IMR-90 (cell line): ENCODE data around the gene ANK2. TPM values are rescaled to one million over a fixed set of nuclear protein-coding genes. Genes with fewer than 3 reads are reported as not detected.

Experiments used
- ATAC-seq: fragments of 200-7000 bp; cut with Tn5 transposase; 2 replicates; pipeline ENCODE4 v1.9.1; 2020; ENCODE audit warnings: low read depth, mild to moderate bottlenecking, moderate library complexity
- BruUV-seq: library from RNA; stranded (reverse); fragments of 400-500 nt; replicated peaks from 2 replicates; lab custom pipeline; 2021; lab: Mats Ljungman, UMichigan
- CTCF ChIA-PET: fragments of 300-600 bp; formaldehyde crosslinking; extraction: SDS; loops from one replicate; lab custom pipeline; 2021; ENCODE audit warnings: antibody characterized with exemption; lab: Yijun Ruan, JAX
- POLR2A ChIA-PET: fragments of 300-600 bp; sonication (Branson Sonifier 250); formaldehyde crosslinking; loops from one replicate; lab custom pipeline; 2022; ENCODE audit warnings: antibody characterized with exemption; ENCODE audit not compliant: unreplicated experiment; lab: Charles Lee
- DNase-seq: peaks from one replicate; pipeline ENCODE4 v3.0.0; 2013
- H2AFZ ChIP-seq: replicated peaks from 2 replicates; pipeline ENCODE3; 2013; ENCODE audit warnings: low read length, mild to moderate bottlenecking; ENCODE audit not compliant: poor library complexity
- H2AK5ac ChIP-seq: 2 replicates; pipeline ENCODE4 v1.6.1; 2013; ENCODE audit warnings: low read depth, low read length, inconsistent platforms
- H2AK9ac ChIP-seq: replicated peaks from 2 replicates; pipeline ENCODE3; 2013; ENCODE audit warnings: mild to moderate bottlenecking, low read depth, low read length, moderate library complexity; ENCODE audit not compliant: poor library complexity
- H2BK120ac ChIP-seq: 2 replicates; pipeline ENCODE4 v1.6.1; 2013; ENCODE audit warnings: low read depth, low read length, inconsistent platforms
- H2BK15ac ChIP-seq: 3 replicates; pipeline ENCODE4 v1.6.1; 2013; ENCODE audit warnings: low read depth, low read length, inconsistent platforms
- H2BK20ac ChIP-seq: 2 replicates; pipeline ENCODE4 v1.6.1; 2013; ENCODE audit warnings: low read depth, mild to moderate bottlenecking, inconsistent platforms, low read length, moderate library complexity
- H2BK5ac ChIP-seq: 2 replicates; pipeline ENCODE4 v1.6.1; 2013; ENCODE audit warnings: mild to moderate bottlenecking, low read depth, low read length, inconsistent platforms; ENCODE audit not compliant: poor library complexity, severe bottlenecking
- H3K14ac ChIP-seq: replicated peaks from 2 replicates; pipeline ENCODE4 v1.6.1; 2013; ENCODE audit warnings: low read depth, low read length, inconsistent platforms
- H3K18ac ChIP-seq: 2 replicates; pipeline ENCODE4 v1.6.1; 2013; ENCODE audit warnings: low read depth, low read length, control low read depth
- H3K23ac ChIP-seq: 2 replicates; pipeline ENCODE4 v1.6.1; 2013; ENCODE audit warnings: low read depth, low read length, inconsistent platforms
- H3K27ac ChIP-seq: 2 replicates; pipeline ENCODE4 v1.5.1; 2013; ENCODE audit warnings: mild to moderate bottlenecking, control low read depth, low read length; ENCODE audit not compliant: insufficient read depth
- H3K27me3 ChIP-seq: 2 replicates; pipeline ENCODE4 v1.6.1; 2013; ENCODE audit warnings: low read length; ENCODE audit not compliant: control insufficient read depth, insufficient read depth
- H3K36me3 ChIP-seq: 2 replicates; pipeline ENCODE4 v1.6.1; 2013; ENCODE audit warnings: low read length, mixed read lengths; ENCODE audit not compliant: control insufficient read depth, insufficient read depth
- H3K4ac ChIP-seq: 2 replicates; pipeline ENCODE4 v1.6.1; 2013; ENCODE audit warnings: low read depth, low read length, inconsistent platforms
- H3K4me1 ChIP-seq: 2 replicates; pipeline ENCODE4 v1.6.1; 2013; ENCODE audit warnings: low read length, mixed read lengths; ENCODE audit not compliant: control insufficient read depth, insufficient read depth
- H3K4me2 ChIP-seq: 2 replicates; pipeline ENCODE4 v1.6.1; 2013; ENCODE audit warnings: low read depth, mild to moderate bottlenecking, control low read depth, low read length, moderate library complexity
- H3K4me3 ChIP-seq: 2 replicates; pipeline ENCODE4 v1.5.1; 2013; ENCODE audit warnings: low read depth, mild to moderate bottlenecking, control low read depth, low read length, moderate library complexity; ENCODE audit not compliant: insufficient read depth
- H3K56ac ChIP-seq: 2 replicates; pipeline ENCODE4 v1.6.1; 2013; ENCODE audit warnings: low read length, inconsistent platforms; ENCODE audit not compliant: insufficient read depth; ENCODE audit errors: extremely low read depth
- H3K79me1 ChIP-seq, 2 experiments: 2 replicates each; pipeline ENCODE4 v1.6.1; 2013; ENCODE audit warnings: low read length in 2 of 2, inconsistent platforms in 1 of 2, low read depth in 1 of 2
- H3K9ac ChIP-seq: 2 replicates; pipeline ENCODE4 v1.6.1; 2013; ENCODE audit warnings: low read depth, low read length, control low read depth
- H3K9me1 ChIP-seq: 2 replicates; pipeline ENCODE4 v1.6.1; 2013; ENCODE audit warnings: low read length, inconsistent platforms; ENCODE audit not compliant: insufficient read depth
- H3K9me3 ChIP-seq: 2 replicates; pipeline ENCODE4 v1.6.1; 2013; ENCODE audit warnings: low read length; ENCODE audit not compliant: control insufficient read depth, insufficient read depth
- H4K20me1 ChIP-seq: 2 replicates; pipeline ENCODE4 v1.6.1; 2013; ENCODE audit warnings: low read length, inconsistent platforms; ENCODE audit not compliant: insufficient read depth
- H4K5ac ChIP-seq: 2 replicates; pipeline ENCODE4 v1.6.1; 2013; ENCODE audit warnings: mild to moderate bottlenecking, low read depth, low read length, control low read depth
- H4K8ac ChIP-seq, 2 experiments: 2 replicates each; pipeline ENCODE4 v1.6.1; 2013; ENCODE audit warnings: low read depth in 2 of 2, low read length in 2 of 2, control low read depth in 1 of 2, inconsistent platforms in 1 of 2
- H4K91ac ChIP-seq: 2 replicates; pipeline ENCODE4 v1.6.1; 2013; ENCODE audit warnings: low read depth, low read length, inconsistent platforms; ENCODE audit not compliant: insufficient read depth
- FOS ChIP-seq: fragments of 150-350 bp; IDR thresholded peaks from 2 replicates; pipeline ENCODE4 v1.6.1; 2016; ENCODE audit warnings: low read depth, low read length
- MAZ ChIP-seq: IDR thresholded peaks from 2 replicates; pipeline ENCODE4 v1.6.1; 2012; ENCODE audit warnings: low read depth, mild to moderate bottlenecking, low read length, improper control_type of control experiment, moderate library complexity, borderline replicate concordance
- NFE2L2 ChIP-seq: fragments of 150-350 bp; IDR thresholded peaks from 2 replicates; pipeline ENCODE4 v1.6.1; 2016; ENCODE audit warnings: low read depth, mild to moderate bottlenecking, low read length
- POLR2A ChIP-seq: IDR thresholded peaks from 2 replicates; pipeline ENCODE4 v1.6.1; 2012; ENCODE audit warnings: mild to moderate bottlenecking, low read depth, low read length
- RAD21 ChIP-seq: IDR thresholded peaks from 2 replicates; pipeline ENCODE4 v1.6.1; 2012; ENCODE audit warnings: low read length, improper control_type of control experiment
- RFX5 ChIP-seq: IDR thresholded peaks from 2 replicates; pipeline ENCODE4 v1.8.0; 2012; ENCODE audit warnings: low read depth, mild to moderate bottlenecking, low read length, moderate library complexity
- SMC3 ChIP-seq: fragments of 150-350 bp; IDR thresholded peaks from 2 replicates; pipeline ENCODE4 v1.6.1; 2016; ENCODE audit warnings: low read depth, mild to moderate bottlenecking, antibody characterized with exemption, low read length, moderate library complexity
- WGBS, 2 experiments: methylation state at CpG; one replicate each; pipeline versions ENCODE4 v1.1.5 to v1.1.7; 2013; ENCODE audit warnings: missing lambda C conversion rate in 2 of 2; ENCODE audit not compliant: insufficient read length in 1 of 2; ENCODE audit errors: extremely low coverage in 2 of 2; 5-methylcytosine and 5-hydroxymethylcytosine counted together
- dilution Hi-C: fragments of 300-500 bp; cut with HindIII; formaldehyde crosslinking; loops from one replicate; pipeline ENCODE4 v1.14.3; 2018; ENCODE audit warnings: low sequenced_read_pairs; ENCODE audit not compliant: unreplicated experiment
- in situ Hi-C: fragments of 300-500 bp; cut with MboI; formaldehyde crosslinking; loops from 3 replicates; pipeline ENCODE4 v1.14.3; 2019; ENCODE audit warnings: low sequenced_read_pairs, inconsistent platforms, mixed read lengths
- intact Hi-C: fragments of 100-400 bp; cut with micrococcal nuclease; formaldehyde crosslinking; loops from 2 replicates; pipeline ENCODE4 v1.10.0; 2022
- polyA plus RNA-seq, 3 experiments: library from polyadenylated mRNA; depleted of rRNA; stranded (reverse); fragments of >200 nt; gene quantifications; 2 replicates each; pipeline ENCODE4 v1.2.3, GENCODE V29; 2012; ENCODE audit warnings: low replicate concordance in 1 of 3
- total RNA-seq: library from RNA; depleted of rRNA; stranded (reverse); fragments of >200 nt; gene quantifications from 2 replicates; pipeline ENCODE4 v1.2.3, GENCODE V29; 2012
- TF ChIP-seq, protein P1 (sequence below): conservative IDR thresholded peaks from 2 replicates; pipeline ENCODE4 v1.5.1; 2012; ENCODE audit warnings: mild to moderate bottlenecking, low read depth, low read length, improper control_type of control experiment
- TF ChIP-seq, protein P2 (sequence below): fragments of 150-350 bp; IDR thresholded peaks from 2 replicates; pipeline ENCODE4 v1.6.1; 2016; ENCODE audit warnings: low read depth, mild to moderate bottlenecking, low read length, moderate library complexity, borderline replicate concordance

ANK2 gene
- total and polyA plus RNA-seq, 2 of the 4 experiments (the other 2 are of a cell fraction): 0.82 to 6.6 TPM

DNA sequence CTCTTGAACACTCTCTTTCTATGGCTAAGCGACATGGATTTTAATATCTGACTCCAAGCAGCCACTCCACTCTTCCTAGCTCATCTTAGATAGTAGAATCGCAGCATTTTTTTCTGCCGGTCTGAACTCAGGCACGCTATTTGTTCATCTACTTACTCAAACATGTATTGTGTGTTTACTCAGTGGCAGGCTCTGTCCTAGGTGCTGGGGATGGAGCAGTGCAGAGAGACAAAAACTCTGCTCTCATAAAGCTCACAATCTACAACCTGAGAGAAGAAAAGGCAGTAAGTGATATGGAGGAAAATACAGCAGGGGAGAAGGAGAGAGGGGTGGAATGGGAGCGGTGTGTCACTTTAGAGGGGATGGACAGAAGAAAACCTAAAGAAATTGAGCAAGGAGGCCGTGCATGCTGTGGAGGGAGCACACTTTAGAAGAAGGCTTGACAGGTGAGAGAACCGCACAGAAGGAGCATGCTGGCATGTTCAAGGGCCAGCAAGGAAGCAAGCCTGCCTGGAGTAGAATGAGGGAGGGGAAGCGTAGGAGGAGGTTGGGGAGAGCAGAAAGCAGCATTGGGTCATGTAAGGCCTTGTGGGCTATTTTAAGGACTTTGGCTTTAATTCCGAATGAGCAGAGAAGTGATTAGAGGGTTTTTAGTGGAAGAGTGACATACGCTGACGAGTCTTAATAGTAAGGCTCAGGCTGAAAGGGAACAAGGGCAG lies 132.0 kb downstream of the ANK2 start:
- Histone ChIP-seq H4K8ac (no peak overlapping the region), H3K79me1 (no peaks in the 10 kb centered on the region), H3K27ac (no peak overlapping the region), H3K27me3 (no peaks in the 10 kb centered on the region), H4K5ac (no peak overlapping the region), H3K9me3 (no peaks in the 10 kb centered on the region), H2AK9ac (peak overlapping the region; percentile 57), H3K18ac (no peak overlapping the region), H3K4me3 (no peak overlapping the region), H2BK15ac (no peak overlapping the region), H3K9me1 (no peaks in the 10 kb centered on the region), H3K9ac (no peak overlapping the region), H3K4ac (no peak overlapping the region), H2AK5ac (no peak overlapping the region), H4K20me1 (no peaks in the 10 kb centered on the region), H2BK20ac (no peak overlapping the region), H3K36me3 (no peaks in the 10 kb centered on the region), H3K56ac (no peak overlapping the region), H3K4me2 (no peak overlapping the region), H3K4me1 (no peaks in the 10 kb centered on the region), H2BK120ac (no peak overlapping the region), H3K14ac (no peak overlapping the region), H4K91ac (no peak overlapping the region), H3K23ac (no peak overlapping the region), H2AFZ (no peak overlapping the region), H2BK5ac (no peak overlapping the region)
- dilution Hi-C loops: no loop called here
- intact Hi-C loops: no loop called here
- POLR2A ChIA-PET: no interaction called here
- WGBS, 2 experiments: 72% methylated on average over 5 of the region's 11 CpGs; no CpG with 5 or more reads in 1 of the 2 experiments
- TF ChIP-seq SMC3 (no peak), POLR2A (no peak), RFX5 (no peak), NFE2L2 (no peak), FOS (no peak), RAD21 (no peak), MAZ (no peak)
- TF ChIP-seq, protein P1, sequence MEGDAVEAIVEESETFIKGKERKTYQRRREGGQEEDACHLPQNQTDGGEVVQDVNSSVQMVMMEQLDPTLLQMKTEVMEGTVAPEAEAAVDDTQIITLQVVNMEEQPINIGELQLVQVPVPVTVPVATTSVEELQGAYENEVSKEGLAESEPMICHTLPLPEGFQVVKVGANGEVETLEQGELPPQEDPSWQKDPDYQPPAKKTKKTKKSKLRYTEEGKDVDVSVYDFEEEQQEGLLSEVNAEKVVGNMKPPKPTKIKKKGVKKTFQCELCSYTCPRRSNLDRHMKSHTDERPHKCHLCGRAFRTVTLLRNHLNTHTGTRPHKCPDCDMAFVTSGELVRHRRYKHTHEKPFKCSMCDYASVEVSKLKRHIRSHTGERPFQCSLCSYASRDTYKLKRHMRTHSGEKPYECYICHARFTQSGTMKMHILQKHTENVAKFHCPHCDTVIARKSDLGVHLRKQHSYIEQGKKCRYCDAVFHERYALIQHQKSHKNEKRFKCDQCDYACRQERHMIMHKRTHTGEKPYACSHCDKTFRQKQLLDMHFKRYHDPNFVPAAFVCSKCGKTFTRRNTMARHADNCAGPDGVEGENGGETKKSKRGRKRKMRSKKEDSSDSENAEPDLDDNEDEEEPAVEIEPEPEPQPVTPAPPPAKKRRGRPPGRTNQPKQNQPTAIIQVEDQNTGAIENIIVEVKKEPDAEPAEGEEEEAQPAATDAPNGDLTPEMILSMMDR: no peak
- TF ChIP-seq, protein P2, sequence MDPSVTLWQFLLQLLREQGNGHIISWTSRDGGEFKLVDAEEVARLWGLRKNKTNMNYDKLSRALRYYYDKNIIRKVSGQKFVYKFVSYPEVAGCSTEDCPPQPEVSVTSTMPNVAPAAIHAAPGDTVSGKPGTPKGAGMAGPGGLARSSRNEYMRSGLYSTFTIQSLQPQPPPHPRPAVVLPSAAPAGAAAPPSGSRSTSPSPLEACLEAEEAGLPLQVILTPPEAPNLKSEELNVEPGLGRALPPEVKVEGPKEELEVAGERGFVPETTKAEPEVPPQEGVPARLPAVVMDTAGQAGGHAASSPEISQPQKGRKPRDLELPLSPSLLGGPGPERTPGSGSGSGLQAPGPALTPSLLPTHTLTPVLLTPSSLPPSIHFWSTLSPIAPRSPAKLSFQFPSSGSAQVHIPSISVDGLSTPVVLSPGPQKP: no peak
- DNase-seq (no peak), ATAC-seq (no peak)
- in situ Hi-C loops: no loop called here
- CTCF ChIA-PET: no interaction called here
- no TSS peak for BruUV-seq
